ENCODE data around the gene CADM1. TPM values are rescaled to one million over a fixed set of nuclear protein-coding genes. Genes with fewer than 3 reads are reported as not detected.
A peak's percentile ranks its signal among the peaks of the same experiment; 100 is the strongest.

Gene CADM1
- total RNA-seq, 4 donors from 2014 or later = 17.1 to 49.8 (median 30.7) TPM

DNA sequence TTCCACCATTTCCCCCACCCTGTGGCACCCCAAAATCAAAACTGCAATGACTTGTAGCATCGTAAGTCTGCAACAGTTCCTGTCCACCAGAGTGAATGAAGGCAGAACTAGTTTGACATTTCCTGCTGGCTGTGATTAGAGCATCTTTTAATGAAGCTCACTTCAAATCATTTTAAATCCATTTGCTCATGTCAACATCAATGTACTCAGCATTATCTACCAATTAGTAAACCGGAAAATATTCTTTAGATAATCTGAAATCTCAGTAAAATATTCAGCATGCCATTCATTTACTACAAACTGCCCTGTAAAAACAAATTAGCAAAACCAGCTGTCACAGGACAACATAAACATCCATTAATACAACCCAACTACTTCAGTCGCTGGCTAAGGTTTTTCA is 38.1 kb downstream of the CADM1 start:
- no peak for DNase-seq (ENCODE audit: low spot score in 2 of 2)
- TF ChIP-seq POLR2A (IDR thresholded peaks at IDR 0.05) (no peak), EP300 (IDR thresholded peaks at IDR 0.05) (no peak)
- TF ChIP-seq, protein P1, sequence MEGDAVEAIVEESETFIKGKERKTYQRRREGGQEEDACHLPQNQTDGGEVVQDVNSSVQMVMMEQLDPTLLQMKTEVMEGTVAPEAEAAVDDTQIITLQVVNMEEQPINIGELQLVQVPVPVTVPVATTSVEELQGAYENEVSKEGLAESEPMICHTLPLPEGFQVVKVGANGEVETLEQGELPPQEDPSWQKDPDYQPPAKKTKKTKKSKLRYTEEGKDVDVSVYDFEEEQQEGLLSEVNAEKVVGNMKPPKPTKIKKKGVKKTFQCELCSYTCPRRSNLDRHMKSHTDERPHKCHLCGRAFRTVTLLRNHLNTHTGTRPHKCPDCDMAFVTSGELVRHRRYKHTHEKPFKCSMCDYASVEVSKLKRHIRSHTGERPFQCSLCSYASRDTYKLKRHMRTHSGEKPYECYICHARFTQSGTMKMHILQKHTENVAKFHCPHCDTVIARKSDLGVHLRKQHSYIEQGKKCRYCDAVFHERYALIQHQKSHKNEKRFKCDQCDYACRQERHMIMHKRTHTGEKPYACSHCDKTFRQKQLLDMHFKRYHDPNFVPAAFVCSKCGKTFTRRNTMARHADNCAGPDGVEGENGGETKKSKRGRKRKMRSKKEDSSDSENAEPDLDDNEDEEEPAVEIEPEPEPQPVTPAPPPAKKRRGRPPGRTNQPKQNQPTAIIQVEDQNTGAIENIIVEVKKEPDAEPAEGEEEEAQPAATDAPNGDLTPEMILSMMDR (IDR thresholded peaks at IDR 0.05) = no peak
- no peak overlapping the region for H3K27ac ChIP-seq
- H3K27me3 ChIP-seq = no peaks in the 10 kb centered on the region
- no peak overlapping the region for H3K4me3 ChIP-seq
- H3K4me1 ChIP-seq = peaks cover 0 to 13% (median 0%) of the 10 kb centered on the region in 4 donors
- 90 to 92% methylated on average over 3 of the region's 3 CpGs for WGBS, 2 donors
- H3K36me3 ChIP-seq = no peaks in the 10 kb centered on the region
- no peaks in the 10 kb centered on the region for H3K9me3 ChIP-seq

DNA sequence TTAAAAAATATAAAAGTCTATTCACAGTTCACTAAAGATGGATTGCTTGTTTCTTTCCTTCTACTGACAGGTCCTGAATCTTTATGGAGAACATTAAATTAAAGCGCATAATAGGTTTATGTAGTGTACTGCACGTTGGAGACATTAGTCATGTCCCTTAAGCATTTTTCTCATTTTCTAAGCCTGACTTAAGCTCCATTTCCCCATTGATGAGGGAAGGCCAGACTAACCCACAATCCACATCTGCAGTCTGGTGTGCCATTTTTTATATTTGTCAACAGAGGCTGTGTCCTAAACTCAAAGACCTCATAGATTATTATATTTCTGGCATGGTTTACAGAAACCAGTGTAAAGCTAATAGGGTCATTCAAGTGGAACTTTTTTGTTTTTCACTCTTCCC is 39.9 kb downstream of the CADM1 start:
- 52 to 53% methylated on average over 2 of the region's 2 CpGs for WGBS, 2 donors
- no peak for DNase-seq (ENCODE audit: low spot score in 2 of 2)
- H3K27ac ChIP-seq = peak overlapping the region in 1 of 4 donors; percentile 5
- H3K4me1 ChIP-seq = no peaks in the 10 kb centered on the region
- H3K27me3 ChIP-seq = no peaks in the 10 kb centered on the region
- no peaks in the 10 kb centered on the region for H3K36me3 ChIP-seq
- no peak overlapping the region for H3K4me3 ChIP-seq
- no peak for TF ChIP-seq POLR2A (IDR thresholded peaks at IDR 0.05)
- TF ChIP-seq, protein P1 (IDR thresholded peaks at IDR 0.05) = no peak
- no peak for TF ChIP-seq EP300 (IDR thresholded peaks at IDR 0.05)
- no peaks in the 10 kb centered on the region for H3K9me3 ChIP-seq

DNA sequence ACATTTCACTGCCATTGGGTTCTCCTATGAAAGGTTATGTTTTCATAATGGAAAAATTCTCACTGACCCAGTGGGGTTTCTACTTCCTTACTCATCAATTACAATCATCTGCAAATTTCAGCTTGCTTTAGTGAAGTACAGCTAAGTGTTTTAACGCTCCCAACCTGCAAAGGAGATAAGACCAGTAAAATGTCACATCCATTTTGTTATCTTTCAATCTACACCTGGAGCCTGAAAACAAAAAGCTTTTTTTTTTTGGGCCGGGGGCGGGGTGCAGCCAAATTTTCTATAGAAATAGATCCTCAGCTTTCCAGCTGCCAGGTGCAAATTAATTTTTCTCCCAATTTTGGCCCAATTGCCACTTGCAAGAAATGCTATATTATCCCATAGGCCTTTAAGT is 40.6 kb downstream of the CADM1 start:
- DNase-seq (ENCODE audit: low spot score in 2 of 2) = no peak
- 82 to 86% methylated on average over 3 of the region's 3 CpGs for WGBS, 2 donors
- H3K4me1 ChIP-seq = no peaks in the 10 kb centered on the region
- H3K4me3 ChIP-seq = no peak overlapping the region
- TF ChIP-seq POLR2A (IDR thresholded peaks at IDR 0.05) (no peak), EP300 (IDR thresholded peaks at IDR 0.05) (no peak)
- TF ChIP-seq, protein P1 (IDR thresholded peaks at IDR 0.05) = no peak
- no peak overlapping the region for H3K27ac ChIP-seq
- no peaks in the 10 kb centered on the region for H3K36me3 ChIP-seq
- H3K27me3 ChIP-seq = no peaks in the 10 kb centered on the region
- no peaks in the 10 kb centered on the region for H3K9me3 ChIP-seq

DNA sequence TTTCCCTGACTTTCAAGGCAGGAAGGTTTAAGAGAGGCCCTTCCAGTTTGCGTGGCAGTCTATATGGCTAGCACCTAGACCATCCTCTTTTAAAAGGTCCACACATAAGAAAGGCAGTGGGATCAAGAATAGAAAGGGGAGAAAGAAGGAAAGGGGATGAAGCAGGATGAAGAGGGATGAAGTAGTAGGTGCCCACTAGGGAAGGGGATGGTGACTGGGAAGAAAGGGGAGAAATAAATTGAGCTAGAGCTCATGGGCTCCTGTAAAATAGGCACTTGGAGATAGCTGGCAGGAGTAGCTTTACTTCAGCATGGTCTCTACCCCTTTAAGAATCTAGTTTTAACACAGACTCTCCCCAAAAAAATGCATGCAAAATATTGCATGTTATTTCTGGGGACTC is 41.5 kb downstream of the CADM1 start:
- peak overlapping the region in 1 of 4 donors; percentile 21 for H3K27ac ChIP-seq
- no peaks in the 10 kb centered on the region for H3K36me3 ChIP-seq
- no peaks in the 10 kb centered on the region for H3K4me1 ChIP-seq
- DNase-seq (ENCODE audit: low spot score in 2 of 2) = no peak
- no peak overlapping the region for H3K4me3 ChIP-seq
- TF ChIP-seq, protein P1 (IDR thresholded peaks at IDR 0.05) = no peak
- TF ChIP-seq EP300 (IDR thresholded peaks at IDR 0.05) (no peak), POLR2A (IDR thresholded peaks at IDR 0.05) (no peak)
- H3K9me3 ChIP-seq = no peaks in the 10 kb centered on the region
- H3K27me3 ChIP-seq = no peaks in the 10 kb centered on the region
- 93 to 97% methylated on average over 1 of the region's 1 CpG for WGBS, 2 donors

DNA sequence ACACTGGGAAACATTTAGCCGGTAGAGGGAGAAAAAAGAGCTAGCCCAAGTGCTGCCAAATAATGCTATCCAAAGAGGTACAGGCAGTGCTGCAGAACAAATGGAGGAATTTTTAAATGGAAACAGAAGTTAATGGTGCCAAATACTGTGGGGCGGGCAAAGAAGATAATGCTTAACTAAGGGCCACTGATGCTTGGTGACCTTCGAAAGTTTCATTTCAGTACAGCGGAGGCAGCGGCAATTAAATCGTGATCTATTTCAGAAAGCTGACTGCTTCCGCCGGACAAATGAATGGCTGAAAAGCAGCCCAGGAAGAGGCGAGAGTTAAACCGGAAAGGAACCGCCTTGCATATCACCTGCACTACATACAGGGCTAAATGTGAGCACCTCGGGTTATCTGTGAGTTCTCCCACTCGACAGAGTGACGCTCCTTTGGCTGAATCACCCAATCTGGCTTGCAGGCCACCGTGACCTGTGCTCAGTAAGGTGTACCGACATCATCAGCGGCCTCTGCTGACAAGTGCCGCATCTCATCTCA is 42.1 kb downstream of the CADM1 start:
- Histone ChIP-seq H3K27me3 (no peaks in the 10 kb centered on the region), H3K4me3 (no peak overlapping the region), H3K36me3 (no peaks in the 10 kb centered on the region), H3K4me1 (peaks cover 0 to 2% (median 0%) of the 10 kb centered on the region in 4 donors), H3K27ac (peak overlapping the region in 1 of 4 donors; percentile 49), H3K9me3 (no peaks in the 10 kb centered on the region)
- WGBS, 2 donors = 79 to 86% methylated on average over 18 of the region's 18 CpGs
- no peak for TF ChIP-seq POLR2A (IDR thresholded peaks at IDR 0.05)
- TF ChIP-seq, protein P1 (IDR thresholded peaks at IDR 0.05) = no peak
- TF ChIP-seq EP300 (IDR thresholded peaks at IDR 0.05) = no peak
- DNase-seq (ENCODE audit: low spot score in 2 of 2) = no peak
